OCI-LY1 (cell line): ENCODE results near the gene ARMC9.

ENCODE experiments used
- CTCF ChIP-seq: fragments of 200-600 bp; sonication (generic), shearing (Covaris generic); IDR thresholded peaks from 2 replicates; pipeline ENCODE4 v1.5.1; 2017; ENCODE audit warnings: mild to moderate bottlenecking, antibody characterized with exemption, low read length, moderate library complexity, mixed read lengths
- EZH2 ChIP-seq: fragments of 200-600 bp; sonication (generic), shearing (Covaris generic); IDR thresholded peaks from 2 replicates; pipeline ENCODE4 v1.8.0; 2017; ENCODE audit warnings: borderline replicate concordance, mixed run types, mild to moderate bottlenecking, antibody characterized with exemption, low read length, moderate library complexity, mixed read lengths

- TF ChIP-seq CTCF (no peak), EZH2 (no peak)
Observed at GRCh38 chr2:231330311-231330710, 131.9 kb downstream of the ARMC9 start.
